ENCODE results near the gene LYSET.
"Not testable (repeated sequence)": the region's sequence is repeated elsewhere in the genome, so short reads cannot be mapped to it uniquely, and the experiment has no call there.

Gene LYSET

DNA sequence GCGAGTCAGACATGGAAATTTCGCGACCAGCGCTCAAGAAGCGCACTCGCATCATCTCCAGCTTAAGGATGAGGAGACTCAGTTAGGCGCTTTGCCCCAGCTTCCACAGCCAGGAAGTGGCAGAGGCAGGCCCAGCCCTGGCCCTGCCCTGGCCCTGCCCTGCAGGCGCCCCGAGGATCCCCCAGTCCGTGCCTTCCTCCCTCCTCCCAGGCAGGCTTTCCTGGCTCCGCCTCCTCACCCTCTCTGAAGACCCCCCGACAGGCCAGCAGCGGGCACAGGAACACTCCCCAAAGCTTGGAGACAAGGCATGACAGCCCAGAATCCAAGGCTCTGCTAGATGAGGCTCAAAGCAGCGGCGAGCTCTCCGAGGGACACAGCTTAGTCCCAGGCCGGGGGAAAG is 47.0 kb downstream of the LYSET start:
- no peak for DNase-seq
- peak overlapping the region in 1 of 2 experiments; percentile 85 for H3K4me3 ChIP-seq (ENCODE audit: insufficient read depth in 1 of 2, low read depth in 1 of 2, low read length in 2 of 2)
- H3K36me3 ChIP-seq (ENCODE audit: control insufficient read depth in 1 of 2, insufficient read depth in 2 of 2, low read depth in 1 of 2, low read length in 2 of 2) = peaks cover 17 to 19% of the 10 kb centered on the region in 2 experiments
- no peak overlapping the region for H2BK12ac ChIP-seq (ENCODE audit: low read length in 2 of 2)
- no peaks in the 10 kb centered on the region for H3K9me3 ChIP-seq (ENCODE audit: control insufficient read depth, low read length)
- no peak overlapping the region for H2AFZ ChIP-seq (ENCODE audit: low read depth, low read length)
- H3K9ac ChIP-seq (ENCODE audit: low read length) = peak overlapping the region; percentile 86
- H3K4ac ChIP-seq (ENCODE audit: low read depth in 1 of 2, low read length in 2 of 2) = no peak overlapping the region
- no peak overlapping the region for H3K4me2 ChIP-seq (ENCODE audit: low read length, poor library complexity, severe bottlenecking)
- WGBS = 95% methylated on average over 17 of the region's 17 CpGs
- peaks cover 5% of the 10 kb centered on the region for H3K79me1 ChIP-seq (replicated peaks; ENCODE audit: low read length, poor library complexity, severe bottlenecking)
- H2BK5ac ChIP-seq (ENCODE audit: low read depth, low read length, poor library complexity, severe bottlenecking) = no peak overlapping the region
- H2BK120ac ChIP-seq (ENCODE audit: low read depth, low read length) = no peak overlapping the region
- no peaks in the 10 kb centered on the region for H3K27me3 ChIP-seq (ENCODE audit: control insufficient read depth in 1 of 2, insufficient read depth in 1 of 2, low read length in 2 of 2)
- no peak overlapping the region for H4K8ac ChIP-seq (ENCODE audit: low read length)
- H3K23ac ChIP-seq (ENCODE audit: low read length in 2 of 2) = no peak overlapping the region
- H2AK5ac ChIP-seq (ENCODE audit: low read length, severe bottlenecking) = no peak overlapping the region
- no peak overlapping the region for H3K18ac ChIP-seq (ENCODE audit: low read depth in 1 of 2, low read length in 2 of 2)
- no peak overlapping the region for H4K91ac ChIP-seq (ENCODE audit: low read length)
- no peak overlapping the region for H3K27ac ChIP-seq (ENCODE audit: low read length, poor library complexity, severe bottlenecking)
- peaks cover 6% of the 10 kb centered on the region for H3K4me1 ChIP-seq (ENCODE audit: control insufficient read depth, insufficient read depth, low read depth, low read length)
- H2BK15ac ChIP-seq (ENCODE audit: low read depth, poor library complexity, severe bottlenecking) = no peak overlapping the region
- no peak overlapping the region for H3K14ac ChIP-seq (ENCODE audit: low read length in 2 of 2)

DNA sequence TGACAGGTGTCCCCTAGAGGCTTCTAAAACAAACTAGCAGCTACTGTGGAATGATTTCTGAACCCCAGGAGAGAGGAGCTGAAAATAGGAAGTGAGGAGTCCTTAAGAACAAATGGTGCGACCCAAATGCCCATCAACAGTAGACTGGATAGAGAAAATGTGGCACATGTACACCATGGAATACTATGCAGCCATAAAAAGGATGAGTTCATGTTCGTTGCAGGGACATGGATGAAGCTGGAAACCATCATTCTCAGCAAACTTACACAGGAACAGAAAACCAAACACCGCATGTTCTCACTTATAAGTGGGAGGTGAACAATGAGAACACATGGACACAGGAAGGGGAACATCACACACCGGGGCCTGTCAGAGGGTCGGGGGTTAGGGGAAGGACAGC is 48.0 kb downstream of the LYSET start:
- not testable (repeated sequence) for H2AK5ac ChIP-seq (ENCODE audit: low read length, severe bottlenecking); H3K23ac ChIP-seq (ENCODE audit: low read length in 2 of 2); H3K4me3 ChIP-seq (ENCODE audit: insufficient read depth in 1 of 2, low read depth in 1 of 2, low read length in 2 of 2); H3K27ac ChIP-seq (ENCODE audit: low read length, poor library complexity, severe bottlenecking); H2AFZ ChIP-seq (ENCODE audit: low read depth, low read length); H4K8ac ChIP-seq (ENCODE audit: low read length); H2BK12ac ChIP-seq (ENCODE audit: low read length in 2 of 2); H2BK120ac ChIP-seq (ENCODE audit: low read depth, low read length); H3K79me1 ChIP-seq (replicated peaks; ENCODE audit: low read length, poor library complexity, severe bottlenecking); H3K18ac ChIP-seq (ENCODE audit: low read depth in 1 of 2, low read length in 2 of 2); H3K9ac ChIP-seq (ENCODE audit: low read length); H3K9me3 ChIP-seq (ENCODE audit: control insufficient read depth, low read length); DNase-seq; H2BK15ac ChIP-seq (ENCODE audit: low read depth, poor library complexity, severe bottlenecking); H4K91ac ChIP-seq (ENCODE audit: low read length); H3K14ac ChIP-seq (ENCODE audit: low read length in 2 of 2); H3K27me3 ChIP-seq (ENCODE audit: control insufficient read depth in 1 of 2, insufficient read depth in 1 of 2, low read length in 2 of 2); H3K4ac ChIP-seq (ENCODE audit: low read depth in 1 of 2, low read length in 2 of 2); H3K4me2 ChIP-seq (ENCODE audit: low read length, poor library complexity, severe bottlenecking); H2BK5ac ChIP-seq (ENCODE audit: low read depth, low read length, poor library complexity, severe bottlenecking); H3K4me1 ChIP-seq (ENCODE audit: control insufficient read depth, insufficient read depth, low read depth, low read length)
- WGBS = 87% methylated on average over 5 of the region's 5 CpGs
- peaks cover 8 to 15% of the 10 kb centered on the region in 2 experiments for H3K36me3 ChIP-seq (ENCODE audit: control insufficient read depth in 1 of 2, insufficient read depth in 2 of 2, low read depth in 1 of 2, low read length in 2 of 2)

DNA sequence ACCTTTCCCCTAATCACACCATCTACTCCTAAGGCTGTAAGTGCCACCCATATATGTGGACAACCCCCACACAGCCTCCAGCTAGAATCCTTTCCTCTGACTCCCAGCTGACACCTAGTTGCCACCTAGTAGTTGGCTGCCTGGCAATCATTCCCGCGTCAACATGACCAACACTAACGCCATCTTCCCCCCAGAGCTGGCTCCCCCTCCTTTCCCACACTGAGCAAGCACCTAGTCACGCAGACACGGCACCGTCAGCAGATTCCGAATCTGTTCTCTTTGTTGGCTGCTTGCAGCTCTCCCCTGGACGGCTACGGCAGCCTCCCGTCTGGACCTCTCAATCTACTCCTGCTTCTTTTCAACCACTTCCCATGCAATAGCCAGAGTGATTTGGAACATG is 49.7 kb downstream of the LYSET start:
- Histone ChIP-seq H2BK15ac (ENCODE audit: low read depth, poor library complexity, severe bottlenecking) (no peak overlapping the region), H4K91ac (ENCODE audit: low read length) (no peak overlapping the region), H3K4me1 (ENCODE audit: control insufficient read depth, insufficient read depth, low read depth, low read length) (peaks cover 11% of the 10 kb centered on the region), H3K79me1 (replicated peaks; ENCODE audit: low read length, poor library complexity, severe bottlenecking) (peaks cover 11% of the 10 kb centered on the region), H3K9ac (ENCODE audit: low read length) (peak overlapping the region; percentile 36), H2BK12ac (ENCODE audit: low read length in 2 of 2) (no peak overlapping the region), H2BK5ac (ENCODE audit: low read depth, low read length, poor library complexity, severe bottlenecking) (no peak overlapping the region), H3K27ac (ENCODE audit: low read length, poor library complexity, severe bottlenecking) (no peak overlapping the region), H3K14ac (ENCODE audit: low read length in 2 of 2) (no peak overlapping the region), H3K23ac (ENCODE audit: low read length in 2 of 2) (no peak overlapping the region), H3K4me3 (ENCODE audit: insufficient read depth in 1 of 2, low read depth in 1 of 2, low read length in 2 of 2) (no peak overlapping the region), H3K4ac (ENCODE audit: low read depth in 1 of 2, low read length in 2 of 2) (no peak overlapping the region), H2AFZ (ENCODE audit: low read depth, low read length) (no peak overlapping the region), H3K18ac (ENCODE audit: low read depth in 1 of 2, low read length in 2 of 2) (peak overlapping the region in 1 of 2 experiments; percentile 29), H2AK5ac (ENCODE audit: low read length, severe bottlenecking) (no peak overlapping the region), H2BK120ac (ENCODE audit: low read depth, low read length) (no peak overlapping the region), H3K27me3 (ENCODE audit: control insufficient read depth in 1 of 2, insufficient read depth in 1 of 2, low read length in 2 of 2) (no peaks in the 10 kb centered on the region), H3K9me3 (ENCODE audit: control insufficient read depth, low read length) (no peaks in the 10 kb centered on the region), H3K4me2 (ENCODE audit: low read length, poor library complexity, severe bottlenecking) (no peak overlapping the region), H4K8ac (ENCODE audit: low read length) (no peak overlapping the region), H3K36me3 (ENCODE audit: control insufficient read depth in 1 of 2, insufficient read depth in 2 of 2, low read depth in 1 of 2, low read length in 2 of 2) (peaks cover 2 to 9% of the 10 kb centered on the region in 2 experiments)
- DNase-seq = no peak
- WGBS = 82% methylated on average over 10 of the region's 10 CpGs

Data from mesenchymal stem cell (in vitro differentiated cells and primary cell).